ENCODE data around the gene IL17F.

- TF ChIP-seq CTCF (IDR thresholded peaks at IDR 0.05 in 4 of 5, conservative IDR thresholded peaks at IDR 0.05 in 1 of 5): no peak
- TF ChIP-seq POLR2A (IDR thresholded peaks at IDR 0.05): no peak
Observed at GRCh38 chr6:52213127-52213526, 31.2 kb downstream of the IL17F start.
